Eye (tissue), 1 donor: ENCODE results near the gene CDH22.

ENCODE experiments used
- DNase-seq: peaks from one replicate; pipeline ENCODE4 v3.0.0-alpha.2; 2015

The CDH22 gene

DNA sequence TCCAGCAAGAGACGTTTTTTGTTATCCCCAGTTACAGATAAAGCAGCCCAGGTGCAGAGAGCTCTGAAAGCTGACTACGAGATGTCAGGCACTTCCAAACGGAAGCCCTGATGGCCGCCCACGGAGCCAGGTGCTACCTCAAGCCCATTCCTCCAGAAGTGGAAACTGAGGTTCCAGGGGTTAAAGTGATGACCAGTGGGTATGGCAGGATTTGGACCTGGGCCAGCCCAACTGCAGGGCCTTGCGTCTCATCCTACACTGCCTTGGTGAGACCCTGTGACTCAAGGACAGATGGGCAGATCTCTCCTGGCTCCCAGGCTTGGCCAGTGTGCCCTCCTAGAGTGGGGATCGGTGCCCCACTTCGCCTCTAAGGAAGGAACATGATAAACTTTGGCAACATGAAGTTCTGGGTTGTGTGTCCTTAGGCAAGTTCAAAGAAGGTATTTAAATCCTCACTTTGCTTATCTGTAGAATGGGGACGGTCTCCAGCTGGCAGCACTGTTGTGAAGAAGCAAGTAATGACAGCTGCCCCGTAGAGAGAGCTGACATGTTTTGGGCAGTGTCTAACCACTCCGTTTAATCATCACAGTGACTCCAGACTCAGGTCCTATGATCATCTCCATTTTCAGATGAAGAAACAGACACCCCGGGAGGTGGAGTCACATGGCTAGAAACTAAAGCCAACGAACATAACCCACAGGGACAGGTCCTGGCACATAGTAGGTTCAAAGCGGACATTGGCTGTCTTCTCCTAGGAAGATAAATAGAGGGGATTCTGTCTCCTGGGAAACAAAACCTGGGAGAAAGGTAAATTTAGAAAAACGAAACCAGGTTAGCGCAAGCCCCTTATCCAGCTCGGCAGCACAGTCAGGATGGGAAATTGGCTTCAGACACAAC is 34.4 kb upstream of the CDH22 start:
- DNase-seq: no peak

GRCh38 chr20:46342010-46342378 is 33.7 kb upstream of the CDH22 start:
- DNase-seq: no peak

DNA sequence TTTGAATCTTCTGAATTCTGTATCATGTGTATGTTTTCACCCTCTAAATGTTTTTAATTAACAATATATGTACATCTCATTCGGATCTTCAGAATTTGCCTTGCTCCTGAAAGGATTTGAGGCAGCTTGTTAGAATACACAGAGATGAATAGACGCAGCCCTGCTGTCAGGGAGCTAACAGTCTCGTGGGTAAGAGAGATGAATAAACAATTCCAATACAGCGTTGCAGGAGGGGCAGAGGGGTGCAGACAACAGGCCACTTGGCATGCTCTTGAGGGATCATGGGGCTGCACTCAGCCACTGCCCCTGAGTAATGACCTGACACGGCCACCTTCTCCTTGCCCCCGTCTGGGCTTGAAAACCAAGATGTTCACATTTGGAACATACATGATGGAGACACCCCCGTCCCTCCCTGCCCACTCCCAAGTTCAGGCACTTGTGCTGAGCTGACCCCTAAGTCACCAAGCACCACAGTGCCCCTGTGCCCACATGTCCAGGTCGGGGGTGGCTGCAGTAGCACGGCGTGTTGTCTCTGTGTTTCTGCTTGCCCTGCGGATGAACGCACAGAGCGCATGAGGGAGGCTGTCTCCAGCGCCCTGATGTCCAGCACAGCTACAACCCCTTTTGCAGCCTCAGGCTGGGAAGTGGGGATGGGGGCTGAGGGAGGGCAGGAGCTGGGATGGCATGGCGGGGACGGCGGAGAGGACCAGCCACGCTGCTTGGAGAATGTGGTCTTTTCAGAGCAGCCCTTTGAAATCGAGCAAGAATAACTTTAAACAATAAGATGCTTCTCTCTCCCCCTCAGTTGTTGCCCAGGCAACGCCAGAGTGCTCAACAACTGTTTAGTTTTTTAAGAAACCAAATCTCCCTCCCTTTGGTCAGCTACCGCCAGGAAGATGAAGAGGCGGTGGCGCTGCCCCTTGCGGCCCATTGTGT is 33.0 kb upstream of the CDH22 start:
- DNase-seq: no peak

DNA sequence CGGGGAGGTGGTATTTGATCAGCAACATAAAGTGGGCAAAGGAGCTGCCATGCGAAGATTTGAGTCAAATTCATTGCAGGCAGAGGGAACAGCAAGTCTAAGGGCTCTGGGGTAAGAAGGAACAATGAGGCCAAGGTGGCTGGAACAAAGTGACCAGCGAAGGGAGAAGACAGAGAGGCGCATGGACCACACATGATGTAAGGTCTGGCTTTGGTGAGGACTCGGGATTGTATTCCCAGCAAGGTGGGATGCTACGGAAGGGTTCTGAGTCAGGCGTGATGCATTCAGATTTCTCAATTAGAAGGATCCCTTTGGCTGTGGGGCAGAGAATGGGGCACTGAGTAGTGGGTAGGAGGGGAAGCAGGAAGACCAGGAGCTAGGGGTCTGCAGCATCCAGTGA is 30.7 kb upstream of the CDH22 start:
- no peak for DNase-seq

DNA sequence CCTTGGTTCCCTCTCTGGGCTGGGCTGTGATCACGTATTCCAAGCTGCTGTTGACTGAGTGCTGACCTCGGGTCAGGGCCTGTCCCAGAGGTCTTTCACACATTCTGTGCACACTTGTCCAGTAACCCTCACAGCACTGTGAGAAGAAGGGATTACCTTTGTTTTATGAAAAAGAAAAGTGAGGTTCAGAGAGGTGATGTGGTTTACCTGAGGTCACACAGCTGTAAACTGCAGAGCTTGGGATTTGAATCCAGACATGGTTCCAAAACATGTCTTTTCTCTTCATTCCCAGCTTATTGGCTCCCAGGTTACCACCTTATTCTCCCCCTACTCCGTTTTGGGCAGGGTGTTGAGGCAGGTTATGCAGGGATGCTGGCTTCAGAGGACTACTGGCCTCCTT is 28.4 kb upstream of the CDH22 start:
- no peak for DNase-seq

DNA sequence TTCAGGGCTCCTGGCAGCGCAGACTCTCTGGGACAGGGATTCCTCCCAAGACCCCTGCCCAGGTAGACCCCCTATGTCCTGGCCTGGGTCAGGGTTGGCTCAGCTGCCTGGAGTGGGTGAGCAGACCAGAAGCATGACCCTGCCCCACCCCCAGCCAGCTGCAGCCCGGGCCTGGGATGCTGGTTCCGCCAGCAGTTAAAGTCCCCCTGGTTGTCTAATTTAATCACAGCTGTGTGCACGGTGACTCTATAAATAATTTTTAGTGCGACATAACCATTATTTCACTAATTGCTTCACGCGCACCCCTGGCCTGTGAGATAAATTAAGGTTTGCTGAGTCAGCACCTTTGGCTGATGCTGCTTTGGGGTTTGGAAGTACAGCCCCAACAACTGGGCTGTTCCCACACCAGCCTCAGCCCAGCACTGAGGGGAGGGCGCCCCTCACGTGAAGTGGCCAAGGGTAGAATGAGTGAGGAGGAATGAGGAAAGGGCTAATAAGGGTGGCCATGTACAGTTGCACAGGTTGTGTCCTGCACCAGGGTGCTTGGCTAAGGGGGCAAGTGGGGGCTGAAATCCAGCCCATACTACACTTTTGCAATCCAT is 26.1 kb upstream of the CDH22 start:
- DNase-seq: no peak

DNA sequence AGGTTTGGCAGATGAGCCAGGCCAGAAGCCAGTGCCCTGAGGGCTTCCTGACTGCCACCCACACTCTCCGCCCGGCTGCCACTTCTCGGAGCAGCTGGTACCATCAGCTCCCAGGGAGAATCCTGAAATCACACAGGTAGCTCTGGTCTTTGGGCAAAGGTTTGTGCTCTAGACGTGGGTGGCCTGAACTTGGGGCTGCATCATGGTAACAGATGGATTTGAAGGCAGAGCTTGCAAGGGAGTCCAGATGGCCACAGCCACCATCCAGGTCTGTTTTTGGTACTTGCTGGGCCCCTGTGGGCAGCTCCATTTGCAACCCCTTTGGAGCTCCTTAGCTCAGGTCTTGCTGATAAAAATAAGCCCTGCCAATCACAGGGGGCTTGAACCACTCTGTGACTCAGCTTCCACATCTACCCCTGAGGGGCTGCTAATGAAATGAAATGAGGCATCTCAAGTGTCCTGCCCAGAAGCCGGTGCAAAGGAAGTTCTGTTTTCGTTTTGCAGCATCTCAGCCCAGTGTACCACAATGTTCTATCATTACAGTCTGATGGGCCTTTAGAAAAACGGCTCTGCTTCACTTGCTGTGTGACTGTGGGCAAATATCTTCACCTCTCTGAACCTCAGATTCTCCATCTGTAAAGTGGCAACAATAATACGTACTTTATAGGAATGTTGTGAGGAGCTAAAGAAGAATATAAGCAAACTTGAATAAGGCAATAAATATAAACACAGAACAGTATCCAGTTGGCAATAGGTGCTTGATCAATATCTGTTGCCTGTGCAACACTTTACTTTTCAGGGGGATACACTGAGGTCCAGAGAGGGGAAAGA is 25.1 kb upstream of the CDH22 start:
- DNase-seq: no peak

- DNase-seq: no peak
Observed at GRCh38 chr20:46332373-46333160, 24.3 kb upstream of the CDH22 start.

GRCh38 chr20:46331611-46332361 is 23.5 kb upstream of the CDH22 start:
- no peak for DNase-seq

DNA sequence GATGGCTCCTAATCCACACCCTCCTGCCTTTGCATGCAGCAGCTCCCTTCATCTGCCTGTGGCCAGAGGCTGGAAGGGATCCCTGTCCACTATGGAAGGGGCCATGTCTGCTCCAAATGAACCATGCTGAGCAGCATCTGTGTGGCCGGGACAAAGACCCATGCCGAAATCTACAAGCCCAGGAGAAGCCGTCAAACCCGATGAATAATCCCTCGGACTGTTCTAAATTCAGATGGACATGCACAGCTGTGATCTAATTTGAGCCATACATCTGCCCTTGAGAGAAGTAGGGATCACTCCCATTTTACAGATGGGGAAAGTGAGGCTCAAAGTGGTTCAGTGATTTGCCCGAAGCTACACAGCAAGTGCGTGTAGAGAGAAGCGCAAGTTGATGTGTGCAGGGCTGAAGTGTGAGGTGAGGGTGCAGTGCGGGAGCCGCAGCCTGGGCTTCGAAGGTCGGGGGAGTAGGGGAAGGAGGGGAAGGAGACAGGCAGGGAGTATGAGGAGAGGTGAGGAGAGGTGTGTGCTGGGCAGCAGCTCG is 22.6 kb upstream of the CDH22 start:
- no peak for DNase-seq

DNA sequence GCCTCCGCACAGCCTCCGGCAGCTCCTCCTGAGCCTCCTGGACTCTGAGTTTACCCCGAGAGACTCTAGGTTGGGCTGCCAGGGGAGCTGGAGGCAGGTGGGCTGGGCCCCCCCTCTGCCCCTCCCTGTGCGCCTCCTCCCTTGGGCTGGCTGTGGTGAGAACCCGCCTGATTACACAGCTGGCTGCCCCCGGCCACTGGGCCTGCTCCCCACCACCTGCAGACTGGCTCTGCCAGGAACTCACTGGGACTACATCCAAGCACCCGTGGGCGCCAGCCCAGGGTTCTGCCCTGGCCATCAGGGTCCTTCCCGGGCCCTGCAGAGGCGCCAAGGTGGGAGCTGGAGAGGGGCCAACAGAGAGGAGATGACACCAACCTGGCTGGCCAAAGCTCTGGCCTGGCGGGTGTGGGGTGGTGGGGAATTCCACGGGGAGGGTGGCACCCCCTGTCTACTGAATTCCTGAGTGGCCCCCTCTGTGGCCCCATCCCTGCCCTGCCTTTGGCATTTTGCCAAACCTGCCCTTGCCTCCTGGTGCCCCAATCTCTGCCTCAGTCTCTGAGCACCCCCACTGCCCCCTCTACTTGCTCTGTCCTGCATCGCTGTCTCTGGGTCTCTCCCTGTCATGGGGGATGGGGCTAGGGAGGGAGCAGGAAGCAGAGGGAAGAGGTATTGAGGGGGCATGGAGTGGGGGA is 21.9 kb upstream of the CDH22 start:
- DNase-seq: no peak

GRCh38 chr20:46328200-46328882 is 20.0 kb upstream of the CDH22 start:
- DNase-seq: no peak

DNA sequence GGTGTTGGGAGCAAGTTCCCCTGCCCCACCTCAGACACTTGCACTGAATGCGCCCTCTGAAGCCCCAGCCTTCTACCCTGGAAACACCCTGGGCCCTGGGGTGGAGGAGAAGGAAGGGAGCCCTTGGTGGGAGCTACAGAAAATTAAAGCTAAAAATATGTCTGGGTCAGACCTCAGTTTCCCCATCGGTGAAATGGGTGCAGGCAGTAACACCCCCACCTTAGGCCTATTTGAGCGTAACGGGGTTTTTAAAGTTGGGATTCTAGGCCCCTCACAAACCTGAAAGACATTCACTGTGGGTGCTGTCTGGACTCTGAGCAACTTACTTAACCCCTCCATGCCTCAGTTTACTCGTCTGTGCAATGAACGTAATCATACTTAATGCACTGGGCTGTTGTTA is 19.3 kb upstream of the CDH22 start:
- DNase-seq: no peak

- no peak for DNase-seq
Observed at GRCh38 chr20:46325789-46326188, 17.5 kb upstream of the CDH22 start.

DNA sequence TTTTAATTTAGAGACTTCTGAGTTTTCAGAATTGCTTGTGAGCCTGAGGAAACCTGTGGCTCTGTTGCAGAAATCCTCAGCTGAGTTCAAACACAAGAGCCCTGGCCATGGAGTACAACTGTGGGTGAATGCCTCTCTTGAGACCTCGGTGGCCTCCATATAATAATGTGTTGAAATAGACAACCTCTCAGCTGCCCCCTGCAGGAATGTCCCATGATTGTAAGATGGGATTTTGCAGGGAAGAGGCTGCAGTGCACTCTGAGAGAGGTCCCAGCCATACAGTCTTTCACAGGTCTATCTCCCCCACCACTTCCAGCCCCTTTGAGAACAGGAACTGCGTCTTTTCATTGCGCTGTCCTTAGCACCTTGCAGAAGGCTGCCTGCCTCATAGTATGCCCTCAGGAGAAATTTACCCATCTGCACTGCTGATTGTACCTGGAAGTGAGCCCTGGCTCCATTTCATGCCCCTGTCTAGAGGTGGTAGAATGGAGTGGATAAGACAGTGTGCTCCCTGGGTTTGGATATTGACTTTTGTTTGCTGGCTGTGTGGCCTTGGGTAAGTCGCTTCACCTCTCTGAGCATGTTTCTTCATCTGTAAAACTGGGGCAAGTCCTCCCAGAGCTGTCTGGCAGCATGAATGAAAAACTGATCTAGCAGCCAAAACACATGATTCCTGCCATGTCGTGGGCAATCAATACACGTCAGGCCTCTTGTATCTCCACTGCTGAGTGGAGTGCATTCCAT is 16.8 kb upstream of the CDH22 start:
- DNase-seq: no peak

DNA sequence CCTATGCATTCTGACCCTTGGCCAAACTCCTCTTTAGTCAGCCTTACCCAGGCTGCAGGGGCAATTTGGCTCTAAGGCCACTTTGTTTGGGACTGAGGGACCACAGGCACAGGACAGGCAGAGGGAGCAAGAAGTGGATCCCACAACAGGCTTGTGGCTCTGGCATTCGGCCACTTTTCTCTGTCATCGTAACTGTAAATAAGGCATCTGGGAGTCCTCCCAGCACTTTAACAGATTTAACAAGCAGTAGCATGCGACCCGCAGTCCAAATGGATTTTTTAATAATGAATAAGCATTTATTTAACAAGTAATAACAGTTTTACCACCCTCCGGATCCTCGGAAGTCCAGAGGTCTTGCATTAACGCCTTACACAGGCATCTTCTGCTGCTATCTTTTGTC is 16.1 kb upstream of the CDH22 start:
- DNase-seq: no peak

DNA sequence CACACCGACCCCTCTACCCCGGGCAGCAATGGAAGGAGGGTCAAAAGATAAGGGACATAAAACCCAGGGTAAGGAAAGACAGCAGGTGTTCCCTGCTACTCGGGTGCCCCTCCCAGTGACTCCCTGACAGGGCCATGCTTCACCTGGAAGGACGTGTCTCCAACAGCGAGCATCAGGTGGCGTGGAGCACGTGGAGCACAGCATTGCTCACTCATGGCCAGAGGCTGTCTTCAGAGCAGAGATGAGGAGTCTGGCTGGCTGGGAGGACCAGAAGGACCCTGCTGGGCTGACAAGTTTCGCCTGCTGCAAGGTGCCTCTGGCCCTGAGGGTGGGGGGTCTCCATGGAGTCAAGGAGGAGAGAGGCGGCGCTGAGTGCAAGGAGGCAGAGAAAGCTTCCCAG is 15.3 kb upstream of the CDH22 start:
- DNase-seq: no peak

DNA sequence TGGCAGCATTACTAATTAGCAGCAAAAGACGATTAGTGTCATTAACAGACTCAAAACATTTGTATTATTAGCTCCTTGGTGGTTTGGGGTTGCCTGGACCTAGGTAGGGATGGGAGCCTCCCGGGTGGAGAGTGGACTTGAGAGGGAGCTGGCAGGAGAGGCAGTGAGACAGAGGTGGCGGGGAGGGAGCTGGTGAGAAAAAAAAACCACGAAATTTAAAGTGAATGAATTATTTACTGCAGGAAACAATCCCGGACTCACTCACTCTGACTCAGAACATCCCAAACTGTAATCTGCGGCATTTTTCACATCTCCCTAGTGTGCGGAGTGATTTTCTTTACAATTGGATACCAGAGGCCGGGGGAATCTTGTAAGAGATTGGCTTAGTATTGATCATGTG is 14.3 kb upstream of the CDH22 start:
- DNase-seq: no peak

DNA sequence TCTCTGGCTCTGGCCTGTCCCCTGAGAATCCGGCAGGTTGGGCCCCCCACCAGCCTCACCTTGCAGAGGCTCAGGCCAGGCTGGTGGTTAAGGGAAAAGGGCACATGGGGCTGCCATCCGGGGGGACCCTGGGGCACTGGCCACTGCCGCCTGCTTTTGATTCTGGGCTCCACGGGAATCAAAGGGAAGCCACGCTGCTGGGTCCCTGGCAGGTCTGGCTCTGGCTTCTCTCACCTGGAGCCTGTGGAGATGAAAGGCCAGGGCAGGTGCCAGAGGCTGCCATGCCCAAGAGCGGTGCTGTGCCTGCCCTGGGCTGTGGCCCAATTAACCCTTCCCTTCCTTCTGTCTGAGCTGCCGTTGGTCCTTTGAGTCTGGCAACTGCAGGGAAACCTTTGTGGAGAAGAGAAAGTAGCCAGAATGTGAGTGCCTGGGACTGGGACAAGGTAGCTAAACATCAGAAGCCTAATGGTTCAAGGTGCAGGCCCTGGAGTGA is 9.4 kb upstream of the CDH22 start:
- DNase-seq: no peak
